HG03558 (cell line): Measurements from ENCODE around the gene TGFB3.
"Not testable (repeated sequence)": the region's sequence is repeated elsewhere in the genome, so short reads cannot be mapped to it uniquely, and the experiment has no call there.

Experiments used
- ATAC-seq: cut with Tn5 transposase; IDR thresholded peaks from one replicate; pipeline ENCODE4 v1.9.1; 2021; ENCODE audit warnings: moderate number of reproducible peaks; ENCODE audit not compliant: unreplicated experiment; ENCODE audit errors: extremely low read depth

Gene TGFB3

GRCh38 chr14:75981426-75982265 lies at the start of gene TGFB3:
Gene TGFB3, minus strand, starts transcription at chr14:75981995. Its CDS starts 1,102 bp downstream, at chr14:75980893.
- ATAC-seq = no peak

GRCh38 chr14:76024211-76024907 lies 42.6 kb upstream of the TGFB3 start:
- no peak for ATAC-seq

- ATAC-seq = no peak
These were observed 42.0 kb upstream of the TGFB3 start for GRCh38 chr14:76023757-76024156.

GRCh38 chr14:76022991-76023390 lies 41.2 kb upstream of the TGFB3 start:
- ATAC-seq = no peak

GRCh38 chr14:76019676-76020075 lies 37.9 kb upstream of the TGFB3 start:
- no peak for ATAC-seq

- no peak for ATAC-seq
These were observed 33.9 kb upstream of the TGFB3 start for GRCh38 chr14:76015668-76016067.

- no peak for ATAC-seq
These were observed 33.4 kb upstream of the TGFB3 start for GRCh38 chr14:76015191-76015590.

GRCh38 chr14:76012354-76012753 lies 30.6 kb upstream of the TGFB3 start:
- ATAC-seq = no peak

- no peak for ATAC-seq
These were observed 30.1 kb upstream of the TGFB3 start for GRCh38 chr14:76011930-76012329.

- ATAC-seq = not testable (repeated sequence)
These were observed 27.8 kb upstream of the TGFB3 start for GRCh38 chr14:76009627-76010026.

- ATAC-seq = no peak
These were observed 26.1 kb upstream of the TGFB3 start for GRCh38 chr14:76007852-76008251.

GRCh38 chr14:76007379-76007778 lies 25.6 kb upstream of the TGFB3 start:
- ATAC-seq = no peak

GRCh38 chr14:76006253-76006652 lies 24.5 kb upstream of the TGFB3 start:
- ATAC-seq = no peak

GRCh38 chr14:76002383-76002782 lies 20.6 kb upstream of the TGFB3 start:
- no peak for ATAC-seq

GRCh38 chr14:75999511-76000190 lies 17.9 kb upstream of the TGFB3 start:
- no peak for ATAC-seq

- ATAC-seq = no peak
These were observed 14.7 kb upstream of the TGFB3 start for GRCh38 chr14:75996488-75996887.

- no peak for ATAC-seq
These were observed 13.7 kb upstream of the TGFB3 start for GRCh38 chr14:75995372-75996041.

GRCh38 chr14:75993567-75994041 lies 11.8 kb upstream of the TGFB3 start:
- no peak for ATAC-seq

GRCh38 chr14:75991753-75992152 lies 10.0 kb upstream of the TGFB3 start:
- ATAC-seq = no peak

GRCh38 chr14:75990297-75990696 lies 8.5 kb upstream of the TGFB3 start:
- no peak for ATAC-seq
